Fibroblast of villous mesenchyme (primary cell): ENCODE data around the gene PPP6R2. TPM values are rescaled to one million over a fixed set of nuclear protein-coding genes. Genes with fewer than 3 reads are reported as not detected.

ENCODE experiments used
- DNase-seq: peaks from one replicate; pipeline ENCODE4 v3.0.0-alpha.2; 2010; ENCODE audit warnings: low read depth
- H3K4me3 ChIP-seq: 2 replicates; pipeline ENCODE4 v1.5.1; 2011; ENCODE audit warnings: low read depth, mild to moderate bottlenecking, low read length
- total RNA-seq: library from RNA; depleted of rRNA; stranded (reverse); fragments of >200 nt; gene quantifications from 2 replicates; pipeline ENCODE4 v1.2.3, GENCODE V29; 2012
- TF ChIP-seq, protein P1 (sequence below): IDR thresholded peaks from 2 replicates; pipeline ENCODE4 v1.5.1; 2012; ENCODE audit warnings: low read depth, mild to moderate bottlenecking, low read length; ENCODE audit not compliant: insufficient read depth

Gene PPP6R2
- total RNA-seq, 1 donor: 54.0 TPM

DNA sequence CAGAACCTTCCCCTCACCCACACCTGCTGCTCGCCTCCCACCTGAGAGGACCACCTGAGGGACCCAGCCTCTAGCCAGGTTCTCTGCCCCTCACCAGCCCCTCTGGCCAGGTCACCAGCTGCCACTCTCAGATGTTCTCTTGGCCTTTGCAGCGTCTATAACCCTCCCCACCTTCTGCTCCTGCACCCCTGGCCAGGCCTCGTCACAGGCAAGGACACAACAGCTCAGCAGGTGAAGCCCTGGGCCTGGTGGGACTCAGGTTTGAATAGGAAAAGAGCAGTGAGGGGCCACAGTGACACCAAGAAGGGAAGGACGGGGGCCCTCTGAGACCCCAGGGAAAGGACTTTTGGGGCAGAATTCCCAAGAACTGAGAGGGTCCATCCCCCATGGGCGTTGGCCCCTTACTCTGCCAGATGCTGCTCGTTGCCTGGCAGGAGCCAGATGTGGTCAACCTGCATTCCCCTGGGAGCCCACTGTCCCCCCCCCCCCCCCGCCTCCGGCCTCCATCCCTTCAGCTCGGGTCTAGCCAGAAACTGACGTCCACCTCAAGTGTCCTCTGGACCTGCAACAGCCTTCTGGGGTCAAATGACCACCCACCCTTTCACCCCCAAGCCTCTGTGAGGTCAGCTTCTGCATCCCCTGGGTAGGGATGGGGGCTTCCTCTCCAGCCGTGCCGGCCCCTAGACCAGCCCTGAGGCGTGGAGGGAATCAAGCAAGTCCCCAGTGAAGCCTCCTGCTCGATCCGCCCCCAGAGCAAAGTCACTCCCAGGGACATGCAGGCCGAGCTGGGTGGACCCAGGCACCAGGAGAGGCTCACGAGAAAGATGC lies 103.0 kb downstream of the PPP6R2 start:
- H3K4me3 ChIP-seq: no peak overlapping the region
- TF ChIP-seq, protein P1, sequence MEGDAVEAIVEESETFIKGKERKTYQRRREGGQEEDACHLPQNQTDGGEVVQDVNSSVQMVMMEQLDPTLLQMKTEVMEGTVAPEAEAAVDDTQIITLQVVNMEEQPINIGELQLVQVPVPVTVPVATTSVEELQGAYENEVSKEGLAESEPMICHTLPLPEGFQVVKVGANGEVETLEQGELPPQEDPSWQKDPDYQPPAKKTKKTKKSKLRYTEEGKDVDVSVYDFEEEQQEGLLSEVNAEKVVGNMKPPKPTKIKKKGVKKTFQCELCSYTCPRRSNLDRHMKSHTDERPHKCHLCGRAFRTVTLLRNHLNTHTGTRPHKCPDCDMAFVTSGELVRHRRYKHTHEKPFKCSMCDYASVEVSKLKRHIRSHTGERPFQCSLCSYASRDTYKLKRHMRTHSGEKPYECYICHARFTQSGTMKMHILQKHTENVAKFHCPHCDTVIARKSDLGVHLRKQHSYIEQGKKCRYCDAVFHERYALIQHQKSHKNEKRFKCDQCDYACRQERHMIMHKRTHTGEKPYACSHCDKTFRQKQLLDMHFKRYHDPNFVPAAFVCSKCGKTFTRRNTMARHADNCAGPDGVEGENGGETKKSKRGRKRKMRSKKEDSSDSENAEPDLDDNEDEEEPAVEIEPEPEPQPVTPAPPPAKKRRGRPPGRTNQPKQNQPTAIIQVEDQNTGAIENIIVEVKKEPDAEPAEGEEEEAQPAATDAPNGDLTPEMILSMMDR: no peak
- no peak for DNase-seq

DNA sequence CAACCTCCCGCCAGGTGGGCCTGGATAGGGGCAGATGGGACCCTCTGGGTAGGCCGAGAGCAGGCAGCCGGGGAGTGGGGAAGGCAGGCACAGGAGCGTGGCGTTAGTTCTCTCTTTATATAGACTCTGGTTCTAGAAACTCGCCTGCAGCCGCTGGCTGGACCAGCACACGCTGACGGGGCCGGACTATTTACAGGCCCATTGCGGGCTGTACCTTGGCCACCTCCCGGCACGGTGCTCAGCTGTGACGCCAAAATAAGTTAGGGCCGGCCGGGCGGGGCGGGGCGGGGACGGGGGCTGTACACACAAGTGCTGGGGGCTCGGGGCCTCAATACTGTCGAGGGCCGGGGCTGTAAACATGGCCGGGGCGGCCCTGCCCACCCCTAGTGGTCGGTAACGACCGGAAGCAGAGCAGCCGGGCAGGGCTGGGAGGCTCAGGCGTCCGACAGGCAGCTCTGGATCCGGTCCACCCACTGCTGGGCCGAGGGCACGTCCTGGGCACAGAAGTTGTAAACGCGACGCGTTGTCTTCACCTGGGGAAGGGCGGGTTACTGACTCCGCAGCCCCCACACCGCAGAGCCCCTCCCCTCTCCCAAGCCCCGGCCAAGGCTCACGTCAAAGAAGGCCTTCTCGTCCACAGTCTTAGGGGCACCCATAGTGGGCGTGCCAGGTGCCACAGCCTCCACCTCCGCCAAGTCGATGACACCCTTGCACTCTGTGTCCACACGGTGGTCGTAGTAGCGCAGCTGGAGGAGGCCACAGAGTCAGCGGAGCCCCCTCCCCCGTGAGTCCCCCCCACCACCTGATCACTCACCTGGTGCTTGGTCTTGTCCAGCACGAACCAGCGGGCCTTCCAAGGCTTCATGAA lies 103.8 kb downstream of the PPP6R2 start:
- DNase-seq: no peak
- H3K4me3 ChIP-seq: no peak overlapping the region
- TF ChIP-seq, protein P1: no peak

DNA sequence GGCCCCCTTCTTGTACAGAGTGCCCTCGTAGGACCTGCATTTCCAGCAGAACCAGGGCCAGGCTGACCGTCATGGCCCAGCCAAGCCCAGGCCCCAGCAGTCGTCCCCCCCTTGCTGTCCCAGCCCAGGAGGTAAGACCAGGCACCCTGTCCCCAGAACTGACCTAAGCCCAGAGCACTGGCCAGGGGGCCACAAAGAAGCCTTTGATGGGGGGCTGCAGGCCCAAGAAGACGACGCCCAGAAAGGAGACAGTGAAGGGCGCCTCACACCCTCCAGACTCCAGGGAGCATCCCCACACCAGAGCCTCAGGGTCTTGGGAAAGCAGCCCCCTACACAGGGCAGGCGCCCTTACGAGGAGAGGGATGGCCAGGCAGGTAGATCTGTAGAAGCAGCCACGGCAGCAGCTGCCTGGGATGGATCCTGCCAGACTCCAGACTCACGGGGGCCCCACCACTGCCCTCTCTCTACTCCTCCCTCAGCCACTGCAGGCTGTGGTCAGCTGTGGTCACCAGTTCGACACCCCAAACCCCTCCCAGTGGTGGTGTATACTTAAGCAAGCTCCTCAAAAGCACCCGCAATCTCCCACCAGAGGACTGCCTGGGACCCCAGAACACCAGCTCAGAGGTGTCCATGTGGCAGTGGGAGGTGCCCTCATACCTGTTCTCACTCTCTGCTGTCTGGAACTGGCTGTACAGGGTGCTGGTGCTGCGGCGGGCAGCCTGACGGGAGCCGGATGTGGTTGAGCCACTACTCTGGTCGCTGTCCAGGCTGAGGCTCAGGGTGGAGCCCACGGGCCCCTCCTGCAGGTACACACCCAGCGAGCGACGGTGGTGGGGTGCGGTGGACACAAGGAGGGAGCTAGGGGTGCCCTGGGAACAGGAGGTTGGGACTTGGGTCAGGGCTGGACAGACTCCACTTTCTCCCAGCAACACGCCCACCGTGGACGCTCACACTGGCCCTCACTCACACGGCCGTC lies 104.7 kb downstream of the PPP6R2 start:
- DNase-seq: no peak
- TF ChIP-seq, protein P1: no peak
- H3K4me3 ChIP-seq: no peak overlapping the region

DNA sequence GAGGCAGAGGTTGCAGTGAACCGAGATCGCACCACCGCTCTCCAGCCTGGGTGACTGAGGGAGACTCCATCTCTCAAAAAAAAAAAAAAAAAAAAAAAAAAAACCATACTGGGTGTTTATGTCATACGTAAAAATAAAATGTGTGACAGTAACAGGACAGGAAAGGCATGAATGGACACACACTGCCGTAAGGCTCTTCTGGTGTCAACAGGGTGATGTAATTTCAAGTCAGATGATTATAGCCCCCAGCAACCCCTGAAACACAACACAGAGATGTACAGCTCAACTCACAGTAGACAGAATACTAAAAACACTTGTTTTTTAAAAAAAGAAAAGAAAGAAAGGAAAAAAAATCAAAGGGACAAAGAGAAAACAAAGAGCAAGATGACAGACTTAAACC lies 109.5 kb downstream of the PPP6R2 start:
- DNase-seq: peak; percentile 36
- TF ChIP-seq, protein P1: no peak
- H3K4me3 ChIP-seq: no peak overlapping the region

DNA sequence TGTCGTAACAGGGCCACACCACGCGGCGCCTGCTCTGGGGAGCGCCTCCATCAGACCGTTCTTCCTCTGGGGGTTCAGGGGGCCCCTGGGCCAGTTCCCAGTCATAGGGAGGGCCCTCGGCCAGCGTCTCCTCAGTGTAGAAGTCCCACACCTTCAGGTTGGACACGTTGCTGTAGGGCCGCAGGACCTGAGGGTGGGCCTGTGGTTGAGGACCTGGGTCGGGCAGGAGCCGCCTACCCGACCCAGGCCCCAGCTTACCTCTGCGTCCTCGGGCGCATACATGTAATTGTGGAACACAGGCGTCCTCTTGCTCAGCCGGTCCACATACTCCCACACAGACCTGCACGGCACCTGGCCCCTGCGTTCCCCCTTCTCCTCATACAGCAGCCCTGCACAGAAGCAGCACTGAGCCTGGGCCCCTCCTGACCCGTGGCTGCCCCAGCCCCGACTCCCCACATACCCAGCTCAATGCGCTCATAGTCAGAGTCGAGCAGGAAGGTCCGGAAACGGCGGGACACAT lies 111.5 kb downstream of the PPP6R2 start:
- no peak overlapping the region for H3K4me3 ChIP-seq
- TF ChIP-seq, protein P1: no peak
- no peak for DNase-seq

DNA sequence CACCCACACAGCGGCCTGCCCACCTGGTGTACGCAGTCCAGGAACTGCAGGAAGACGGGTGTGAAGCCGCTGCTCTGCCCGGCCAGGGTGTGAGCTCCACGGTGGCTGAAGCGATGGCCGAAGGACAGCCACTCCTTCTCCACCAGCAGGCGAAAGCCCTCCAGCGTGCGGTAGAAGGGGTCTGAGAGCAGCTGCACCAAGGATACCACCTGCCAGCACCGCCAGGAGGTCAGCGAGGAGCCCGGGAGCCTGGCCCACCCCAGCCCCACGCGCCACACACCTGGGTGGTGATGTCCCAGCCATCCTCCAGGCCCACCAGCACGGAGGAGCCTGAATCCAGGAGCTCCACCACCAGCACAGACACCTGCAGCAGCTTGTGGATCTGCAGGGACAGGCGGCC lies 112.1 kb downstream of the PPP6R2 start:
- no peak overlapping the region for H3K4me3 ChIP-seq
- no peak for DNase-seq
- TF ChIP-seq, protein P1: no peak
